ENCODE results near the gene LIN28A. TPM values are rescaled to one million over a fixed set of nuclear protein-coding genes. Genes with fewer than 3 reads are reported as not detected.
"Not testable (repeated sequence)": the region's sequence is repeated elsewhere in the genome, so short reads cannot be mapped to it uniquely, and the experiment has no call there.

LIN28A gene
- total RNA-seq, 1 donor from 2014 or later = 97.3 TPM

DNA sequence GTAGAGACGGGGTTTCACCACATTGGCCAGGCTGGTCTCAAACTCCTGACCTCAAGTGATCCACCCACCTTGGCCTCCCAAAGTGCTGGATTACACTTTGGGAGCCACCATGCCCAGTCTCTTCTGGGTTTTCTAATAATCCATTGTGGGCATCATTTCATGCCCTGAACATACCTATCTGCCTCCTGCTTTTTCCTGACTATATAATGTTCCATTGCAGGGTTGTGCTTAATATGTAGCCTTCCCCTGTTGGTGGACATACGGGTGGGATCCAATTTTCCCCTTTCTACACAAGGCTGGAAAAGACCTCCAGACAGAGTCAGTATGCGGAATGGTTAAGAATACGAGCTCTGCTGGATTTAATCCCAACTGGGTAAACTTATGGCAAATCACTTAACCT lies 34.6 kb upstream of the LIN28A start:
- Mint-ChIP-seq H3K9me3 (ENCODE audit: unreplicated experiment) (peaks cover 2% of the 10 kb centered on the region), H3K4me3 (ENCODE audit: unreplicated experiment) (no peak overlapping the region), H3K36me3 (ENCODE audit: unreplicated experiment) (no peaks in the 10 kb centered on the region), H3K4me1 (ENCODE audit: low read depth, unreplicated experiment) (no peaks in the 10 kb centered on the region), H3K27me3 (ENCODE audit: unreplicated experiment) (peaks cover 8% of the 10 kb centered on the region), H3K27ac (ENCODE audit: unreplicated experiment) (no peak overlapping the region)
- no peak for DNase-seq
- no peak for TF ChIP-seq CTCF (IDR thresholded peaks at IDR 0.05; ENCODE audit: partially characterized antibody, unreplicated experiment)

DNA sequence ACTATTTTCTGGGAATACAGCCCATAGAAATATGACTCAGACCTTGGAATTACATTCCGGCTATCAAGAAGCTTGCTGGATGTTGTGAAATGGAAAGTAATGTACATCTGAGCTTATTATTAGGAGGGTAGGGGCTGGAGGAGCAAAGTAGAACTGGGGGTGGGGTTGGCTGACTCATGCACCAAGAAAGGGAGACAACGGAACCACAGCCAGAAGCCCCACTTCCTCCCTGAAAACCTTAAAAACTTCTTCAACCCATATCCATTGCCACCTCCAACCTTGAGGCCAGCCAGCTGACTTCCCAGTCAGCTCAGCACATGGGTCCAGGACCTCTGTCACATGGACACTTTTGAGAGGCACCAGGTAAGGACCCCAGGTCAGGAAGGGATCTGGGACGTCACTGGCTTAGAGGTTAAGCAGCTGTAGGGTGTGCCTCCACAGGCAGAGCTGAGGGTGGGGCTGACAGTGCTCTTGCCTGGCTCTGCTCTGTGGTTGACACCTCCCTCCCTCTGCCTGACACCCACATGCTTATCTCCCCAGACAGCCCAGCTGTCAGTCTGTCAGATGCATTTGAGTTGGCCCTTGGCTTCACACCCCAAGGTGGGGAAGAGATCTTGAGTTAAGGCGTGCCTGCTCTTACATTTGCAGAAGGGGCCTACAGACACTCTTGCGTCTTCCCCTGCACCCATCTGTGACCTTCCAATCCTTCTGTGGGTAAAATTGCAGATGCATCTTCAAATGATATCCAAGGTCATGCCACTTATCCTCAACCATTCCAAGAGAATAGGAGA lies 32.3 kb upstream of the LIN28A start:
- Mint-ChIP-seq H3K4me1 (ENCODE audit: low read depth, unreplicated experiment) (no peaks in the 10 kb centered on the region), H3K36me3 (ENCODE audit: unreplicated experiment) (no peaks in the 10 kb centered on the region), H3K27me3 (ENCODE audit: unreplicated experiment) (peaks cover 8% of the 10 kb centered on the region), H3K9me3 (ENCODE audit: unreplicated experiment) (peaks cover 3% of the 10 kb centered on the region), H3K4me3 (ENCODE audit: unreplicated experiment) (no peak overlapping the region), H3K27ac (ENCODE audit: unreplicated experiment) (no peak overlapping the region)
- DNase-seq = no peak
- no peak for TF ChIP-seq CTCF (IDR thresholded peaks at IDR 0.05; ENCODE audit: partially characterized antibody, unreplicated experiment)

DNA sequence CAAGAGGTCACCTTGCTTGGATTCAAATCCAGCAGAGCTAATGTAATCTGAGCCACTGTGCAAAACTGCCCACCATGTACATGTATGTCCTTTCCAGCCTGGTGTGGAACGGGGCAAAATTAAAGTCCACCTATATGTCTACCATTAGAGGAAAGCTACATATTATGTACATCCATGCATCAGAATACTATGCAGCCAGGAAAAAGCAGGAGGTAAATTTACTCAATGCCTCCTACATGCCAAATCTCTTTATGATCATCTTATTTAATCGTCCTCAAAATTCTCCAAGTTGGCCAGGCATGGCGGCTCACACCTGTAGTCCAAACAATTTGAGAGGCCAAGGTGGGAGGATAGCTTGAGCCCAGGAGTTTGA lies 31.8 kb upstream of the LIN28A start:
- Mint-ChIP-seq H3K27ac (ENCODE audit: unreplicated experiment) (no peak overlapping the region), H3K27me3 (ENCODE audit: unreplicated experiment) (peaks cover 7% of the 10 kb centered on the region)

DNA sequence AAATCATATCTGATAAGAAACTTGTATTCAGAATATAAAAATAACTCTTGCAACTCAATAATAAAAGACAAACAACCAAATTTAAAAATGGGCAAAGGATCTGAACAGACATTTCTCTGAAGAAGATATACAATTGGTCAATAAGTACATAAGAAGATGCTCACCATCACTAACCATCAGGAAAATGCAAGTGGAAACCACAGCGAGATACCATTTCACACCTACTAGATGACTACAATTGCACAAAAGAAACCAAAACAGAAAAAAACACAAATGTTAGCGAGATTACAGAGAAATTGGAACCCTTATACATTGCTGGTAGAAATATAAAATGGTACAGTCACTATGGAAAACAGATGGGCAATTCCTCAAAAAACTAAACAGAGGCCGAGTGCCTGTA lies 26.5 kb upstream of the LIN28A start:
- Mint-ChIP-seq H3K9me3 (ENCODE audit: unreplicated experiment) (peaks cover 3% of the 10 kb centered on the region), H3K27ac (ENCODE audit: unreplicated experiment) (no peak overlapping the region), H3K27me3 (ENCODE audit: unreplicated experiment) (no peaks in the 10 kb centered on the region), H3K36me3 (ENCODE audit: unreplicated experiment) (no peaks in the 10 kb centered on the region), H3K4me1 (ENCODE audit: low read depth, unreplicated experiment) (peaks cover under 1% of the 10 kb centered on the region), H3K4me3 (ENCODE audit: unreplicated experiment) (no peak overlapping the region)
- no peak for DNase-seq
- TF ChIP-seq CTCF (IDR thresholded peaks at IDR 0.05; ENCODE audit: partially characterized antibody, unreplicated experiment) = no peak

More for the DNA sequence above, 31.8 kb upstream of the LIN28A start:
- Mint-ChIP-seq H3K4me1 (ENCODE audit: low read depth, unreplicated experiment) (no peaks in the 10 kb centered on the region), H3K4me3 (ENCODE audit: unreplicated experiment) (no peak overlapping the region), H3K9me3 (ENCODE audit: unreplicated experiment) (peaks cover 3% of the 10 kb centered on the region), H3K36me3 (ENCODE audit: unreplicated experiment) (no peaks in the 10 kb centered on the region)
- no peak for DNase-seq
- TF ChIP-seq CTCF (IDR thresholded peaks at IDR 0.05; ENCODE audit: partially characterized antibody, unreplicated experiment) = no peak

GRCh38 chr1:26385063-26385462 lies 25.6 kb upstream of the LIN28A start:
- H3K9me3 Mint-ChIP-seq (ENCODE audit: unreplicated experiment); H3K36me3 Mint-ChIP-seq (ENCODE audit: unreplicated experiment); H3K27me3 Mint-ChIP-seq (ENCODE audit: unreplicated experiment); H3K4me3 Mint-ChIP-seq (ENCODE audit: unreplicated experiment); DNase-seq; H3K27ac Mint-ChIP-seq (ENCODE audit: unreplicated experiment); H3K4me1 Mint-ChIP-seq (ENCODE audit: low read depth, unreplicated experiment): not testable (repeated sequence)
